DMS53 (cell line): ENCODE measurements around the gene ITGB3.

Experiments used
- DNase-seq: peaks from one replicate; lab custom pipeline; 2025; lab: John Stamatoyannopoulos, UW

Gene ITGB3

GRCh38 chr17:47299239-47299910 is 45.7 kb downstream of the ITGB3 start:
- DNase-seq: no peak

GRCh38 chr17:47300718-47301117 is 47.1 kb downstream of the ITGB3 start:
- no peak for DNase-seq

- DNase-seq: no peak
These were observed 47.5 kb downstream of the ITGB3 start for GRCh38 chr17:47301161-47301560.

- DNase-seq: no peak
These were observed 48.2 kb downstream of the ITGB3 start for GRCh38 chr17:47301831-47302230.

GRCh38 chr17:47304186-47304585 is 50.6 kb downstream of the ITGB3 start:
- no peak for DNase-seq

- no peak for DNase-seq
These were observed 51.8 kb downstream of the ITGB3 start for GRCh38 chr17:47305302-47305923.

GRCh38 chr17:47310186-47310733 is 56.6 kb downstream of the ITGB3 start:
- no peak for DNase-seq

GRCh38 chr17:47311420-47311819 is 57.8 kb downstream of the ITGB3 start:
- DNase-seq: no peak

GRCh38 chr17:47315451-47316266 is 62.0 kb downstream of the ITGB3 start:
- peak; percentile 87 for DNase-seq

GRCh38 chr17:47316311-47316710 is 62.7 kb downstream of the ITGB3 start:
- no peak for DNase-seq

GRCh38 chr17:47317119-47317518 is 63.5 kb downstream of the ITGB3 start:
- no peak for DNase-seq

GRCh38 chr17:47318197-47318918 is 64.7 kb downstream of the ITGB3 start:
- DNase-seq: peak; percentile 25

- no peak for DNase-seq
These were observed 67.4 kb downstream of the ITGB3 start for GRCh38 chr17:47320879-47321502.

GRCh38 chr17:47323382-47324223 is 70.0 kb downstream of the ITGB3 start, which contains the start of gene EFCAB13:
Gene EFCAB13 (plus strand): TSS chr17:47323955. CDS start chr17:47328354, 4,399 bp downstream.
- DNase-seq: peak; percentile 97

- DNase-seq: peak; percentile 85
These were observed 70.8 kb downstream of the ITGB3 start for GRCh38 chr17:47324224-47325020.

- DNase-seq: peak; percentile 28
These were observed 71.5 kb downstream of the ITGB3 start for GRCh38 chr17:47325176-47325575.

GRCh38 chr17:47330548-47330947 is 76.9 kb downstream of the ITGB3 start:
- no peak for DNase-seq

GRCh38 chr17:47332287-47332686 is 78.7 kb downstream of the ITGB3 start:
- no peak for DNase-seq

GRCh38 chr17:47335101-47335936 is 81.7 kb downstream of the ITGB3 start:
- DNase-seq: no peak
